ENCODE results near the gene PADI2.

GRCh38 chr1:17069452-17070162 lies 49.6 kb downstream of the PADI2 start:
- TF ChIP-seq TAF1 (IDR thresholded peaks at IDR 0.05; ENCODE audit: low read depth, low read length), result no peak
- TF ChIP-seq POLR2A (IDR thresholded peaks at IDR 0.05; ENCODE audit: low read depth, low read length), result no peak
- TF ChIP-seq POLR2AphosphoS5 (IDR thresholded peaks at IDR 0.05; ENCODE audit: low read depth, low read length), result no peak
- no peak for TF ChIP-seq PAX5 (IDR thresholded peaks at IDR 0.05; ENCODE audit: insufficient read depth, low read length, severe bottlenecking)
- no peak for TF ChIP-seq SPI1 (IDR thresholded peaks at IDR 0.05; ENCODE audit: low read depth, low read length)
- no peak for TF ChIP-seq POU2F2 (IDR thresholded peaks at IDR 0.05; ENCODE audit: low read depth, low read length)

Data from GM12891 (cell line).